Amygdala (tissue), 56 donors: Measurements from ENCODE around the gene AATK.

Experiments used
- DNase-seq, 56 donors: peaks; one replicate each; lab custom pipeline; 2025; lab: John Stamatoyannopoulos, UW

AATK gene

GRCh38 chr17:81082177-81083073 is 83.6 kb downstream of the AATK start:
- peak in 1 of 56 donors; percentile 13 for DNase-seq

- DNase-seq = peak in 1 of 56 donors; percentile 43
Observed at GRCh38 chr17:81081222-81082176, 84.5 kb downstream of the AATK start.

- no peak for DNase-seq
Observed at GRCh38 chr17:81080019-81080418, 86.0 kb downstream of the AATK start.

- DNase-seq = peak in 13 of 56 donors; percentile 20 to 62 (median 41)
Observed at GRCh38 chr17:81078026-81078913, 87.8 kb downstream of the AATK start.

- peak in 5 of 56 donors; percentile 11 to 32 (median 20) for DNase-seq
Observed at GRCh38 chr17:81076141-81076679, 89.8 kb downstream of the AATK start.

- DNase-seq = no peak
Observed at GRCh38 chr17:81075307-81075706, 90.7 kb downstream of the AATK start.

- peak in 3 of 56 donors; percentile 13 to 24 (median 23) for DNase-seq
Observed at GRCh38 chr17:81074875-81075274, 91.1 kb downstream of the AATK start.

GRCh38 chr17:81073967-81074839 is 91.8 kb downstream of the AATK start:
- DNase-seq = no peak

GRCh38 chr17:81071761-81072741 is 94.0 kb downstream of the AATK start:
- no peak for DNase-seq

- no peak for DNase-seq
Observed at GRCh38 chr17:81070541-81071246, 95.3 kb downstream of the AATK start.

- peak in 1 of 56 donors; percentile 39 for DNase-seq
Observed at GRCh38 chr17:81069135-81069645, 96.8 kb downstream of the AATK start.

GRCh38 chr17:81068411-81069134 is 97.4 kb downstream of the AATK start:
- no peak for DNase-seq

GRCh38 chr17:81067391-81067811 is 98.6 kb downstream of the AATK start:
- no peak for DNase-seq
